GM12892 (cell line): ENCODE data around the gene PRKCZ.
"Not testable (repeated sequence)": the region's sequence is repeated elsewhere in the genome, so short reads cannot be mapped to it uniquely, and the experiment has no call there.

Source experiments
- DNase-seq: peaks from one replicate; pipeline ENCODE4 v3.0.0; 2011; ENCODE audit not compliant: insufficient read length
- FAIRE-seq: peaks from 2 replicates; lab custom pipeline; 2011; peaks lifted over from hg19 to GRCh38; lab: Jason Lieb, UNC
- POLR2A ChIP-seq: IDR thresholded peaks from 2 replicates; pipeline ENCODE4 v1.6.1; 2011; ENCODE audit warnings: low read depth, low read length, control low read depth
- POLR2AphosphoS5 ChIP-seq: IDR thresholded peaks from 2 replicates; pipeline ENCODE4 v1.6.1; 2011; ENCODE audit warnings: low read depth, low read length, control low read depth
- TAF1 ChIP-seq: IDR thresholded peaks from 2 replicates; pipeline ENCODE4 v1.6.1; 2011; ENCODE audit warnings: low read depth, mild to moderate bottlenecking, control low read depth, low read length, borderline replicate concordance

Gene PRKCZ

DNA sequence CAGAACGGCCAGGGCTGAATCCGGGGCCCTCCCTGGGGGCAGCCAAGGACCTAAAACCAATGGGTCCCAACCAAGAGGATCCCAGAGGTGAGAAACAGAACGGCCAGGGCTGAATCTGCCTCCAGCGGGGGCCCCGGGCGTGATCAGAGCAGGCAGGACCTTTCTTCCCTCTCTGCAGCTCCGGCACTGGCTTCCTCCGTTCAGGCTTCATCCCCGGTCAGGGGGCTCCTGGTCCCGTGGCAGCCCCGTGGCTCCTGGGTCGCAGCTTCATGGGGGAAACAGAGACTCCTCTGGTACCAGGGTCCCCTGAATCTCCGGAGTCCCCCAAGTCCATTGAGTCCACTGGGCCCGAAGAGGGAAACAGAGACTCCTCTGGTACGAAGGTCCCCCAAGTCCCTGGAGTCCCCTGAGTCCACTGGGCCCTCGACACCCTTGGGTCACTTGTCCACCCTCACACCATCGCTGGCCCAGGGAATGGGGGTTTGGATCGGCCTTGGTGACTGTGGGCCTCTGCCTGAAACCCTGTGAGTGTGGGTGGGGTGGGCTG, 60.1 kb downstream of the PRKCZ start:
- TF ChIP-seq POLR2A (no peak), POLR2AphosphoS5 (no peak), TAF1 (no peak)
- DNase-seq (no peak), FAIRE-seq (no peak)

GRCh38 chr1:2110738-2111673, 60.8 kb downstream of the PRKCZ start:
- FAIRE-seq (no peak), DNase-seq (no peak)
- no peak for TF ChIP-seq POLR2AphosphoS5
- no peak for TF ChIP-seq TAF1
- TF ChIP-seq POLR2A = no peak

- FAIRE-seq (no peak), DNase-seq (no peak)
- TF ChIP-seq TAF1 (no peak), POLR2AphosphoS5 (no peak), POLR2A (no peak)
Observed at GRCh38 chr1:2111674-2112035, 61.4 kb downstream of the PRKCZ start.

DNA sequence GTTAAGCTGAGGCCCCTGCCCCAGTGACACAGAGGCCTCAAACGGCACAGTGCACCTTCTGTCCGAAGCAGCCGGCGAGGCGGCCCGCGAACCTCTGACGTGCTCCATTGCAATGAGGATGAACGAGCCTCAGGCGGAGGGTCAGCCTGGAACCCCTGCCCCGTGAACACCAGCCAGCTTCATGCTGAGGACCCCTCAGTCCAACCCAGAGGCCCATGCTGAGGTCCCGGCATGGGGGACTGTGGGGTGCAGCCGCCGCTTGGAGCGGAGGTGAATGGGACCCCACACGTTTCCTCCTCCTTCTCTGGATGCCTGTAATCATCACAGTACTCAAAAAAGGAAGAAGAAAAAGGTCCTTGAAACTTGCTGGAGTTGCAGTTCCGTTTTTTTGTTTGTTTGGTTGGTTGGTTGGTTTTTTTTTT, 62.1 kb downstream of the PRKCZ start:
- FAIRE-seq = no peak
- TF ChIP-seq TAF1 (no peak), POLR2AphosphoS5 (no peak), POLR2A (no peak)
- no peak for DNase-seq

DNA sequence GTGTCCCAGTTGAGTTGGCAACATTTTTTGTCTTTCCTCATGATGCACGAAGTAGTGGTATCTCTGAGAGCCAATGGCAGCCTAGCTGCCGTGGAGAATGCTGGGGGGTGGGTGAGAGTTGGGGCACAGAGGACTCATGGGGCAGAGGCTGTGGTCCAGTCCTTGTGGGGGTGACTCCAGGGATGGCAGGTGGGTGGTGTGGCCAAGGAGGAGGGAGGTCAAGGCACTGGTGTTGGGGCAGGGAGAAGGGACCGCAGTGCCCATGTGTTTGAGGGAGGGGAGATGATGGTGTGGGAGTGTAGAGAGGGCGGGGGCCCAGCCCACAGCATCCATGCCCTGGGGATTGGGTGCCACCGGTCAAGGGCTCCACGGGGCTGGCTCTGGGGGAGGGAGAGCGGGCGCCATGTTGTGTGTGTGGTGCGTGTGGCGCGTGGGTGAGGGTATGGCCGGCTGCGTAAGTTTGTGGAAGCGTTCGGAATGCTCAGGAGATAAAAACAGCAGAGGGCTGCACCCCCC, 63.5 kb downstream of the PRKCZ start:
- TF ChIP-seq TAF1 (no peak), POLR2AphosphoS5 (no peak), POLR2A (no peak)
- DNase-seq = no peak
- no peak for FAIRE-seq

DNA sequence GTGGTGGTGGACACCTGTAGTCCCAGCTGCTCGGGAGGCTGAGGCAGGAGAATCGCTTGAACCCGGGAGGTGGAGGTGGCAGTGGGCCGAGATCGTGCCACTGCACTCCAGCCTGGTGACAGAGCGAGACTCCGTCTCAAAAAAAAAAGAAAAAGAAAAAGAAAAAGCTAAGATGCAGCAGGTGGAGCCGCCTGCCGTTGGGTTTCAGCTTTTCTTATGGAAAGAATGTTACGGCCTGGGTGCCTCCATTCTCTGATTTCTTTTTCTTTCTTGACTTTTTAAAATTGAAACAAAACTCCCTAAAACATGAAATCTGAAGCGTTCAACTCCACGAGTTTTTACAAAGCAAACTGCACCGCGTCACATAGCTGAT, 64.4 kb downstream of the PRKCZ start:
- not testable (repeated sequence) for FAIRE-seq, DNase-seq

DNA sequence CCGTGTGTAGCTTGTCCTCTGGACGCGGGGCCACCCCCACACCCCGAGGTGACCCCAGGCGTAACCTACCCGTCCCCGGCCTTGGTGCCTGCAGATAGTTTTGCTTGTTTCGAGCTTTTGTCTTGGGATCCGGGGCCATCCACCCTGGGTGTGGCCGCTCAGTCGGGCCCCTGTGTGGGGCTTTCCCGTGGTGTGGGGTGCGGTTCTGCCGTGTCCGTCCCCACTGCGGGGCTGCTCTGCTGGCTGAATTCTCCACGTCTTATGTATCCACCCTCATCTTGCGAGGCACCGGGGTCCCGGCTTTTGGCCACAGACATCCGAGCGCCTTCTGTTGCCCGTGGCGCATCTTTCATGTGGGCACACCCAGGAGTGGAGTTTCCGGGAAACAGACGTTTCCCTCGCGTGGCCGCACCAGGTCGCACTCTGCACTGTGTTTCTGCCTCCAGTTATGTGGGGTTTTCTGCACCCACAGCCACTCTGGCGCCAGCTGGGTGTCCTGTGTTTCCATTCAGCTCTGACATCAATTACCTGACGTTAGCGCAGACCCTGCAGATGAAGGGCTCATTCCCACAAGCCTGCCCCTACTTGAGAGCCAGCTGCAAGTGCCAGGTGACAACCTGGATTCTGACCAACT, 64.9 kb downstream of the PRKCZ start:
- DNase-seq = no peak
- FAIRE-seq = no peak
- no peak for TF ChIP-seq POLR2AphosphoS5
- no peak for TF ChIP-seq POLR2A
- TF ChIP-seq TAF1 = no peak

GRCh38 chr1:2115702-2116341, 65.6 kb downstream of the PRKCZ start:
- TF ChIP-seq TAF1 (no peak), POLR2A (no peak), POLR2AphosphoS5 (no peak)
- no peak for DNase-seq
- FAIRE-seq = no peak

GRCh38 chr1:2119886-2120285, 69.7 kb downstream of the PRKCZ start:
- TF ChIP-seq TAF1 (no peak), POLR2AphosphoS5 (no peak), POLR2A (no peak)
- DNase-seq (no peak), FAIRE-seq (no peak)

DNA sequence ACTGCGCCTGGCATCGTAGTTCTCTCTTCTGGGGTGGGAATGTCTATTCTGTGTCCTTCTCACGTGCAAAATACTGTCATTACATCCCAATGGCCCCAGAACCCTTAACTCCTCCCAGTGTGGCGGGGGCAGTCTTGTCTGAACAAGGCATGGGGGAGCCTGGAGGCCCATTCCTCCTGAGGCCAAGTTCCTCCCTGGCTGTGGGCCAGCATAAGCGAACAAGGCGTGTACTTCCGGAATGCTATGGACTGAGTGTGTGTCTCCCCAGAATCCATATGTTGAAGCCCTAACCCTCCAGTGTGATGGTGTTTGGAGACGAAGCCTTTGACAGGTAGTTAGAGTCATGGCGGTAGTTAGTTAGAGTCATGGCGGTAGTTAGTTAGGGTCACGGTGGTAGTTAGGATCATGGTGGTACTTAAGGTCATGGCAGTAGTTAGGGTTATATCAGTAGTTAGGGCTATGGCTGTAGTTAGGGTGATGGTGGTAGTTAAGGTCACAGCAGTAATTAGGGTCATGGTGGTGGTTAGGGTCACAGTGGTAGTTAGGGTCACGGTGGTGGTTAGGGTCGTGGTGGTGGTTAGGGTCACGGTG, 71.0 kb downstream of the PRKCZ start:
- TF ChIP-seq TAF1 (no peak), POLR2AphosphoS5 (no peak), POLR2A (no peak)
- DNase-seq (no peak), FAIRE-seq (no peak)

DNA sequence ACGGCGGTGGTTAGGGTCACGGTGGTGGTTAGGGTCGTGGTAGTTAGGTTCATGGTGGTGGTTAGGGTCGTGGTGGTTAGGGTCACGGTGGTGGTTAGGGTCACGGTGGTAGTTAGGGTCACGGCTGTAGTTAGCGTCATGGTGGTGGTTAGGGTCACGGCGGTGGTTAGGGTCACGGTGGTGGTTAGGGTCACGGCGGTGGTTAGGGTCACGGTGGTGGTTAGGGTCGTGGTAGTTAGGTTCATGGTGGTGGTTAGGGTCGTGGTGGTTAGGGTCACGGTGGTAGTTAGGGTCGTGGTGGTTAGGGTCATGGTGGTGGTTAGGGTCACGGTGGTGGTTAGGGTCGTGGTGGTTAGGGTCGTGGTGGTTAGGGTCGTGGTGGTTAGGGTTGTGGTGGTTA, 71.6 kb downstream of the PRKCZ start:
- peak; percentile 96 for FAIRE-seq

More for the DNA sequence above, 71.6 kb downstream of the PRKCZ start:
- not testable (repeated sequence) for DNase-seq
